Epithelial cell of esophagus (primary cell): Measurements from ENCODE around the gene ACTBL2.
A peak's percentile ranks its signal among the peaks of the same experiment; 100 is the strongest.

Experiments
- DNase-seq: peaks from one replicate; pipeline ENCODE4 v3.0.0; 2010; ENCODE audit warnings: low read depth
- H3K4me3 ChIP-seq: 2 replicates; pipeline ENCODE4 v1.5.1; 2011; ENCODE audit warnings: mild to moderate bottlenecking, low read length, control low read depth
- CTCF ChIP-seq: IDR thresholded peaks from 2 replicates; pipeline ENCODE4 v1.5.1; 2011; ENCODE audit warnings: low read depth, mild to moderate bottlenecking, low read length, control low read depth, inconsistent platforms; ENCODE audit not compliant: insufficient read depth; ENCODE audit errors: missing control alignments

The ACTBL2 gene

GRCh38 chr5:57503433-57503832 is 20.8 kb upstream of the ACTBL2 start:
- TF ChIP-seq CTCF: no peak
- no peak for DNase-seq
- no peak overlapping the region for H3K4me3 ChIP-seq

GRCh38 chr5:57501414-57502201 is 19.0 kb upstream of the ACTBL2 start:
- TF ChIP-seq CTCF: no peak
- DNase-seq: no peak

GRCh38 chr5:57499262-57500050 is 16.8 kb upstream of the ACTBL2 start:
- no peak overlapping the region for H3K4me3 ChIP-seq
- peak; percentile 81 for DNase-seq
- TF ChIP-seq CTCF: peak; percentile 88

More at GRCh38 chr5:57501414-57502201, 19.0 kb upstream of the ACTBL2 start:
- no peak overlapping the region for H3K4me3 ChIP-seq

- DNase-seq: no peak
- TF ChIP-seq CTCF: no peak
These were observed 15.1 kb upstream of the ACTBL2 start for GRCh38 chr5:57497733-57498132.

GRCh38 chr5:57495285-57496086 is 12.9 kb upstream of the ACTBL2 start:
- DNase-seq: peak; percentile 20
- no peak for TF ChIP-seq CTCF

More at GRCh38 chr5:57497733-57498132, 15.1 kb upstream of the ACTBL2 start:
- no peak overlapping the region for H3K4me3 ChIP-seq

GRCh38 chr5:57494104-57495098 is 11.8 kb upstream of the ACTBL2 start:
- peak; percentile 99 for DNase-seq
- TF ChIP-seq CTCF: no peak
- H3K4me3 ChIP-seq: no peak overlapping the region

More at GRCh38 chr5:57495285-57496086, 12.9 kb upstream of the ACTBL2 start:
- no peak overlapping the region for H3K4me3 ChIP-seq
